ENCODE measurements around the gene DOK1. TPM values are rescaled to one million over a fixed set of nuclear protein-coding genes. Genes with fewer than 3 reads are reported as not detected.

Gene DOK1
- total and polyA plus RNA-seq, 4 donors, result 17.7 to 37.3 (median 26.6) TPM

GRCh38 chr2:74573747-74574562 lies 19.4 kb downstream of the DOK1 start:
- H3K27ac ChIP-seq (ENCODE audit: low read depth in 1 of 2, low read length in 1 of 2), result no peak overlapping the region
- no peaks in the 10 kb centered on the region for H3K4me1 ChIP-seq (ENCODE audit: control insufficient read depth in 5 of 5, insufficient read depth in 5 of 5, low read length in 5 of 5)
- no peaks in the 10 kb centered on the region for H3K36me3 ChIP-seq (ENCODE audit: control insufficient read depth in 4 of 4, insufficient read depth in 4 of 4, low read length in 4 of 4)
- 25 to 40% methylated on average over 7 of the region's 7 CpGs for WGBS, 2 donors
- H3K27me3 ChIP-seq (ENCODE audit: control insufficient read depth in 3 of 3, insufficient read depth in 3 of 3, low read length in 2 of 3), result peaks cover 0 to 5% (median 2%) of the 10 kb centered on the region in 3 donors
- ATAC-seq (ENCODE audit: insufficient read depth, low FRiP score) (no peak), DNase-seq (peak in 2 of 3 donors; percentile 8 to 16)
- no peak overlapping the region for H3K9ac ChIP-seq (ENCODE audit: insufficient read depth in 1 of 2, low read length in 2 of 2)
- no peaks in the 10 kb centered on the region for H3K9me3 ChIP-seq (ENCODE audit: control insufficient read depth in 4 of 4, insufficient read depth in 3 of 4, low read length in 3 of 4)
- no peak for TF ChIP-seq CTCF (IDR thresholded peaks at IDR 0.05; ENCODE audit: control extremely low read depth, extremely low read depth)
- H3K4me3 ChIP-seq, result no peak overlapping the region

GRCh38 chr2:74575320-74575719 lies 20.8 kb downstream of the DOK1 start:
- Histone ChIP-seq H3K9ac (ENCODE audit: insufficient read depth in 1 of 2, low read length in 2 of 2) (no peak overlapping the region), H3K9me3 (ENCODE audit: control insufficient read depth in 4 of 4, insufficient read depth in 3 of 4, low read length in 3 of 4) (no peaks in the 10 kb centered on the region), H3K27me3 (ENCODE audit: control insufficient read depth in 3 of 3, insufficient read depth in 3 of 3, low read length in 2 of 3) (no peaks in the 10 kb centered on the region), H3K36me3 (ENCODE audit: control insufficient read depth in 4 of 4, insufficient read depth in 4 of 4, low read length in 4 of 4) (no peaks in the 10 kb centered on the region), H3K4me3 (no peak overlapping the region), H3K27ac (ENCODE audit: low read depth in 1 of 2, low read length in 1 of 2) (no peak overlapping the region), H3K4me1 (ENCODE audit: control insufficient read depth in 5 of 5, insufficient read depth in 5 of 5, low read length in 5 of 5) (no peaks in the 10 kb centered on the region)
- ATAC-seq (ENCODE audit: insufficient read depth, low FRiP score), result no peak
- WGBS, 2 donors, result 88 to 95% methylated on average over 4 of the region's 4 CpGs
- no peak for DNase-seq
- no peak for TF ChIP-seq CTCF (IDR thresholded peaks at IDR 0.05; ENCODE audit: control extremely low read depth, extremely low read depth)

- Histone ChIP-seq H3K4me1 (ENCODE audit: control insufficient read depth in 5 of 5, insufficient read depth in 5 of 5, low read length in 5 of 5) (no peaks in the 10 kb centered on the region), H3K9ac (ENCODE audit: insufficient read depth in 1 of 2, low read length in 2 of 2) (no peak overlapping the region), H3K27ac (ENCODE audit: low read depth in 1 of 2, low read length in 1 of 2) (no peak overlapping the region), H3K9me3 (ENCODE audit: control insufficient read depth in 4 of 4, insufficient read depth in 3 of 4, low read length in 3 of 4) (no peaks in the 10 kb centered on the region), H3K27me3 (ENCODE audit: control insufficient read depth in 3 of 3, insufficient read depth in 3 of 3, low read length in 2 of 3) (no peaks in the 10 kb centered on the region), H3K36me3 (ENCODE audit: control insufficient read depth in 4 of 4, insufficient read depth in 4 of 4, low read length in 4 of 4) (no peaks in the 10 kb centered on the region), H3K4me3 (no peak overlapping the region)
- ATAC-seq (ENCODE audit: insufficient read depth, low FRiP score) (no peak), DNase-seq (no peak)
- no peak for TF ChIP-seq CTCF (IDR thresholded peaks at IDR 0.05; ENCODE audit: control extremely low read depth, extremely low read depth)
- WGBS, 2 donors, result 70 to 83% methylated on average over 7 of the region's 7 CpGs
These were observed 21.8 kb downstream of the DOK1 start for GRCh38 chr2:74576211-74576862.

Data from lung (tissue), 12 donors.